A673 (cell line): ENCODE measurements around the gene RASSF10.

Experiments used
- CTCF ChIP-seq: fragments of 300-800, 200-600 bp; sonication (generic); conservative IDR thresholded peaks from 2 replicates; pipeline ENCODE4 v1.5.1; 2017; ENCODE audit warnings: low read depth, mild to moderate bottlenecking, antibody characterized with exemption, low read length, moderate library complexity, mixed read lengths
- EZH2 ChIP-seq: fragments of 200-600 bp; sonication (generic); IDR thresholded peaks from 2 replicates; pipeline ENCODE4 v1.6.1; 2017; ENCODE audit warnings: borderline replicate concordance, low read depth, mild to moderate bottlenecking, mixed read lengths, antibody characterized with exemption, low read length; ENCODE audit not compliant: poor library complexity, severe bottlenecking

GRCh38 chr11:12979928-12980689, 29.0 kb upstream of the RASSF10 start:
- TF ChIP-seq CTCF (no peak), EZH2 (no peak)
